HG03469 (cell line): ENCODE results near the gene SMTNL2.
"Not testable (repeated sequence)": the region's sequence is repeated elsewhere in the genome, so short reads cannot be mapped to it uniquely, and the experiment has no call there.

Experiments used
- ATAC-seq: cut with Tn5 transposase; IDR thresholded peaks from one replicate; pipeline ENCODE4 v1.9.1; 2021; ENCODE audit warnings: mild to moderate bottlenecking, moderate library complexity, moderate number of reproducible peaks; ENCODE audit not compliant: unreplicated experiment

Gene SMTNL2

GRCh38 chr17:4559139-4559791, 25.1 kb upstream of the SMTNL2 start:
- ATAC-seq, result no peak

GRCh38 chr17:4559966-4560365, 24.4 kb upstream of the SMTNL2 start:
- no peak for ATAC-seq

DNA sequence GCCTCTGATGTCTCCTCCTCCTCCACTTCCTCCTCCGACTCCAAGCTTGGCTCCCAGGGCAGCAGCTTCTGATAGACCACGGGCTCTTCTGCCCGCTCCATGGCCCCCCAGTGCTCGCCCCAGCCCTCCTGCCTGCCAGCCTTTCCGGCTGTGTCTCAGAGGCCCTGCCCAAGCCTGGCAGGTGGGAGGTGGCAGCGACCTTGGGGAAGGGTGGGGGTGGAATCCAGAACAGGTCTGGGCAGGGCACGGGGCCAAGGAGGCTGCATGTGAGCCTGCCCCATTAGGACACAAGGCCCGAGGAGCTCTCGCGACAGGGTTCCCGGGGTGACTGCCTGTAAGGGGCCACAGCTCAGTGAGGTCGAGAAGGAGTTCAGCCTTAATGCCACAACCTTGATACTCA, 23.9 kb upstream of the SMTNL2 start, which contains the start of gene GGT6:
Gene GGT6 (minus strand): TSS at position 157 of the 400 bp plus-strand sequence. CDS start 56 bp downstream, at position 101.
- ATAC-seq, result no peak

GRCh38 chr17:4560837-4561256, 23.5 kb upstream of the SMTNL2 start:
- ATAC-seq, result no peak

- ATAC-seq, result no peak
Observed at GRCh38 chr17:4562015-4562969, 22.0 kb upstream of the SMTNL2 start.

GRCh38 chr17:4565209-4566141, 18.9 kb upstream of the SMTNL2 start:
- no peak for ATAC-seq

DNA sequence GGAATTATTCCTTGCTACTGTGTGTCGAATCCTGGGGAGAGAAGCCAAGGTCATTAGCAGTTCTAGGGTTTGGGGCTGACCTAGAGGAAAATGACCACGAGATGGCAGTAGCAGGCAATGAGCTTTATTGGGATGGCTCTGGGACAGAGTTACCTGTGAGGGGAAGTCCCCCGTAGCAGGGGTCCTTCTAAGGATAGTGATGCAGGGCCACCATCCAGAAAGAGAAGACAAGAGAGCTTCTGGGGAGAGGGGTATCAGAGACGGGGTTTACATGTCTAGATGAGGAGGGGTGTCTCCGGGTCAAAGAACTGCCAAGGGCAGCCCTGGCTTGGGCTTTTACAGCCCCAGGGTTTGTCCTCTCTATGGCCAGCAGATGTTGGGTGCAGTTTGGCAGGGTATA, 17.5 kb upstream of the SMTNL2 start:
- no peak for ATAC-seq

- ATAC-seq, result no peak
Observed at GRCh38 chr17:4569591-4569990, 14.7 kb upstream of the SMTNL2 start.

GRCh38 chr17:4572131-4572530, 12.2 kb upstream of the SMTNL2 start:
- ATAC-seq, result no peak

GRCh38 chr17:4573115-4573514, 11.2 kb upstream of the SMTNL2 start:
- ATAC-seq, result no peak

GRCh38 chr17:4573669-4574068, 10.7 kb upstream of the SMTNL2 start:
- no peak for ATAC-seq

- ATAC-seq, result no peak
Observed at GRCh38 chr17:4574448-4575045, 9.8 kb upstream of the SMTNL2 start.

GRCh38 chr17:4576161-4576558, 8.2 kb upstream of the SMTNL2 start:
- no peak for ATAC-seq

- ATAC-seq, result no peak
Observed at GRCh38 chr17:4576729-4577322, 7.5 kb upstream of the SMTNL2 start.

DNA sequence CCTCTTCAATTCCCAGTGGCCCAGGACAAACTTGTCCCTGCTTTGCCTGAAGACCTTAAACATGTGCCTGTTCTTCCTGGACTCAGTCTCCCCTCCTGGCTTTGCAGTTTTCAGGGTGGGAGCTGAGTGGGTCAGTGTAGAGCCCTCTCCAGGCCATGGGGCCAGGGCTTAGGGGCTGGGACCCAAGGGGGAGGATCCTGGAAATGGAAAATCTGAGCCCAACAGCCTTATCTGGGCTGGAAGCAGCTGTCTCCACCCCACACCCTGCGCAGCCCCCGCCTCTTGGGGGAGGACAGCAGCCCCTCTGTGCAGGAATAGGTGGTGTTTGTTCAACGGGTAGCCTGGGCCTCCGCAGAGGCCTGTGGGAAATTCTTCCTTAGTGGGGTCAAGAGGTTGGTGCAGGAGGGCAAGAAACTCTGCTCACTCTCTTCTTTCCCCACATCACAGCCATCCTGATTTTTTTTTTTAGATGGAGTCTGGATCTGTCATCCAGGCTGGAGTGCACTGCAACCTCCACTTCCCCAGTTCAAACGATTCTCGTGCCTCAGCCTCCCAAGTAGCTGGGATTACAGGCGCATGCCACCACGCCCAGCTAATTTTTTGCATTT, 6.8 kb upstream of the SMTNL2 start:
- no peak for ATAC-seq

- ATAC-seq, result not testable (repeated sequence)
Observed at GRCh38 chr17:4578349-4578748, 6.0 kb upstream of the SMTNL2 start.

DNA sequence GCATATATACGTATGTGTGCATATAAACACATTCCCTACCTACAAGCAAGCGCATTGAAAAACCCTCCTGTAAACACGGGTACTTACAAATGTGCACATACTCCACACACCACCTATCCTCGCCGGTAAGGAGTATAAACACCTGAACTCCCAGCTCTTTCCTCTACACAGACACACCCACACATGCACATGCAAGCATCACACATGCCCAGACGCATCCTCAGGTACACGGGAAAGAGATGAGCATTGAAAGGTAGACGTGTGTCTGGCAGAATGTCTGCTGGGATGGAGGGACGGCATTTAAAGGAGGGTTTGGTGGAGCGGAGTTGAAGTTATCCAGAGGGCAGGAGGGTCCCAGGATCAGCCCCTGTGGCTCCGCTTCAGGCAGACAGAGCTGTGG, 4.7 kb upstream of the SMTNL2 start:
- no peak for ATAC-seq

DNA sequence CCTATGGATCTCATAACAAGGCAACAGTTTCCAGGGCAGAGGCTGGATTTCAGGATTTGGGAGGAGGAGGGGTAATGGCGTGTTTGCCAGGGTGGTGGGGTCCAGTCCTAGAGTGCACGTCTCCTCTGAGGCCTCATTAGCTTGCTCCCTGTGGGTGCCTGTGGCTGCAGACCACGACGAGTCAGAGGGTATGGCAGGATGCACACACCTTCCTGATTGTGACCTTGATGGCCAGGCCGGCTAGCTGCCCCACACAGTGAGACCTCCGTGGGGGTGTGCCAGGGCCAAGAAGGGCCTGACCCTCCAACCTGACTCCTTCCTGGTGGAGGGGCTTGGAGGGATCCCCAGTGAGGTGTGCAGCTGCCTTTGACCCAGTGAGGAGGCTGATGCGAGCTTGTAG, 4.0 kb upstream of the SMTNL2 start:
- no peak for ATAC-seq

DNA sequence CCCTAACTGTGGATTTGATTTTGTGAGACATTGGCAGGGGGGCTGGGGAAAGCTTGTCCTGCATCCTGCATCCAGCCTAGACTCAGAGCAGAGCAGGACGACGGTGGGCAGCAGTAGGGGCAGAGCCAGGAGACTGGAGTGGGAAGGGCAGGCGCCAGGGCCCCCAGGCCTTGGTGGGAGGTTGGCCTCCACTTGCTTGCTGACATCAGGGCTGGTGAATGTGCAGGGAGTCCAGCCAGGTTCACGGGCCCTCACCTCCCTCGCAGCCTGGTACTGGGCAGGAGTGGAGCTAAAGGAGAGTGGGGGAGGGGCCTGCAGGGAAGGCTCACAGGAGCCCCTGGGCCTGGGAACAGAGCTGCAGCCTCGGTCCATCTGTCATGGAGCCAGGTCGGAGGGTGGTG, 2.2 kb upstream of the SMTNL2 start:
- no peak for ATAC-seq

DNA sequence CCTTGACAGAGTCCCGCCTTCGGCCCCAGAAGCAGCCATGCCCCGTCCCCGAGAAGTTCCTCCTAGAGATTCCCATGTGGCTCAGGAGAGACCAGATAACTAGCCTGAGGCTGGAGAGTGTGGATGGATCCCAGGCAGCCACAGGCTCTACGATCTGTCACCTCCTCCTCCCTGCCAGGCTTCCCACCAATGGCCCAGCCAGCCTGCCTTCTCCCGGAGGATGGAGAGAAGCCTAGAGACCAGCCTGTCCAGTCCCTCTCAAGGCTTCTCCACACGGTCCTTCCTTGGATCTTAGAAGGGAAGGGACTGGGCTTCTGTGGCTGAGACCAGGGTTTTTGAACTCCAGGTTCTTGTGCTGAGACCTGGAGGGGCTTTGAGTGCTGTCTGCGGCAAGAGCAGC, 1.6 kb upstream of the SMTNL2 start:
- no peak for ATAC-seq
